Trophoblast cell (in vitro differentiated cells and primary cell): Measurements from ENCODE around the gene KCNJ10. TPM values are rescaled to one million over a fixed set of nuclear protein-coding genes. Genes with fewer than 3 reads are reported as not detected.

ENCODE experiments used
- DNase-seq, 2 donors: peaks; one replicate each; pipeline ENCODE4 v3.0.0-alpha.2; 2016
- H2AFZ ChIP-seq: 2 replicates; pipeline ENCODE4 v1.6.1; 2013; ENCODE audit warnings: low read length, moderate library complexity, mild to moderate bottlenecking; ENCODE audit not compliant: insufficient read depth, poor library complexity
- H2AK5ac ChIP-seq: 2 replicates; pipeline ENCODE4 v1.6.1; 2013; ENCODE audit warnings: mild to moderate bottlenecking, low read length
- H2BK120ac ChIP-seq: 2 replicates; pipeline ENCODE4 v1.6.1; 2013; ENCODE audit warnings: low read length, mild to moderate bottlenecking, moderate library complexity; ENCODE audit not compliant: insufficient read depth, poor library complexity
- H2BK12ac ChIP-seq: 2 replicates; pipeline ENCODE4 v1.6.1; 2013; ENCODE audit warnings: mild to moderate bottlenecking, low read length, moderate library complexity
- H2BK5ac ChIP-seq: 2 replicates; pipeline ENCODE4 v1.6.1; 2013; ENCODE audit warnings: low read length, low read depth, moderate library complexity, mild to moderate bottlenecking; ENCODE audit not compliant: poor library complexity
- H3K14ac ChIP-seq: 2 replicates; pipeline ENCODE4 v1.6.1; 2013; ENCODE audit warnings: mild to moderate bottlenecking, low read length
- H3K18ac ChIP-seq: 2 replicates; pipeline ENCODE4 v1.6.1; 2013; ENCODE audit warnings: mild to moderate bottlenecking, low read length
- H3K23ac ChIP-seq: 2 replicates; pipeline ENCODE4 v1.6.1; 2013; ENCODE audit warnings: low read length
- H3K27ac ChIP-seq: 2 replicates; pipeline ENCODE4 v1.5.1; 2013; ENCODE audit warnings: low read depth, mild to moderate bottlenecking, inconsistent platforms, low read length, moderate library complexity
- H3K27me3 ChIP-seq: 2 replicates; pipeline ENCODE4 v1.6.1; 2013; ENCODE audit warnings: inconsistent platforms, mild to moderate bottlenecking, low read length, moderate library complexity; ENCODE audit not compliant: insufficient read depth
- H3K36me3 ChIP-seq, 2 experiments: 1 replicate in 1 of 2; 2 replicates in 1 of 2; pipeline ENCODE4 v1.6.1; 2013; ENCODE audit warnings: low read length in 2 of 2, mild to moderate bottlenecking in 2 of 2, moderate library complexity in 1 of 2; ENCODE audit not compliant: insufficient read depth in 2 of 2, control insufficient read depth in 1 of 2
- H3K4ac ChIP-seq: 2 replicates; pipeline ENCODE4 v1.6.1; 2013; ENCODE audit warnings: low read depth, mild to moderate bottlenecking, low read length, moderate library complexity
- H3K4me1 ChIP-seq, 2 experiments: 1 replicate in 1 of 2; 2 replicates in 1 of 2; pipeline ENCODE4 v1.6.1; 2013; ENCODE audit warnings: low read length in 2 of 2, mild to moderate bottlenecking in 2 of 2, moderate library complexity in 1 of 2; ENCODE audit not compliant: insufficient read depth in 2 of 2, control insufficient read depth in 1 of 2
- H3K4me2 ChIP-seq: 2 replicates; pipeline ENCODE4 v1.6.1; 2013; ENCODE audit warnings: inconsistent platforms, mild to moderate bottlenecking, low read length, moderate library complexity
- H3K4me3 ChIP-seq: 2 replicates; pipeline ENCODE4 v1.5.1; 2013; ENCODE audit warnings: mild to moderate bottlenecking, low read depth, low read length, inconsistent platforms
- H3K79me1 ChIP-seq: one replicate; pipeline ENCODE4 v1.6.1; 2013; ENCODE audit warnings: low read length
- H3K79me2 ChIP-seq: 2 replicates; pipeline ENCODE4 v1.6.1; 2013; ENCODE audit warnings: low read length, mild to moderate bottlenecking; ENCODE audit not compliant: control insufficient read depth, insufficient read depth, poor library complexity
- H3K9ac ChIP-seq: 2 replicates; pipeline ENCODE4 v1.6.1; 2013; ENCODE audit warnings: mild to moderate bottlenecking, low read length
- H3K9me3 ChIP-seq: 2 replicates; pipeline ENCODE4 v1.6.1; 2013; ENCODE audit warnings: low read depth, mild to moderate bottlenecking, control low read depth, inconsistent platforms, low read length; ENCODE audit not compliant: insufficient read depth
- H4K12ac ChIP-seq: 2 replicates; pipeline ENCODE4 v1.6.1; 2013; ENCODE audit warnings: low read depth, mild to moderate bottlenecking, low read length, moderate library complexity
- H4K8ac ChIP-seq: 2 replicates; pipeline ENCODE4 v1.6.1; 2013; ENCODE audit warnings: low read depth, mild to moderate bottlenecking, low read length, moderate library complexity
- H4K91ac ChIP-seq: one replicate; pipeline ENCODE4 v1.6.1; 2013; ENCODE audit warnings: low read depth, mild to moderate bottlenecking, low read length, moderate library complexity
- WGBS: extraction: QIAGEN DNeasy Blood & Tissue Kit; methylation state at CpG from one replicate; pipeline ENCODE4 v1.1.7; 2013; ENCODE audit warnings: missing lambda C conversion rate; ENCODE audit not compliant: insufficient read length, insufficient coverage; ENCODE audit errors: extremely low coverage; 5-methylcytosine and 5-hydroxymethylcytosine counted together
- polyA plus RNA-seq: library from polyadenylated mRNA; stranded (reverse); fragments of 200-250 nt; gene quantifications from 2 replicates; pipeline ENCODE4 v1.2.3, GENCODE V29; 2013

KCNJ10 gene
- 0.08 and 0.14 TPM in 2 replicates for polyA plus RNA-seq

DNA sequence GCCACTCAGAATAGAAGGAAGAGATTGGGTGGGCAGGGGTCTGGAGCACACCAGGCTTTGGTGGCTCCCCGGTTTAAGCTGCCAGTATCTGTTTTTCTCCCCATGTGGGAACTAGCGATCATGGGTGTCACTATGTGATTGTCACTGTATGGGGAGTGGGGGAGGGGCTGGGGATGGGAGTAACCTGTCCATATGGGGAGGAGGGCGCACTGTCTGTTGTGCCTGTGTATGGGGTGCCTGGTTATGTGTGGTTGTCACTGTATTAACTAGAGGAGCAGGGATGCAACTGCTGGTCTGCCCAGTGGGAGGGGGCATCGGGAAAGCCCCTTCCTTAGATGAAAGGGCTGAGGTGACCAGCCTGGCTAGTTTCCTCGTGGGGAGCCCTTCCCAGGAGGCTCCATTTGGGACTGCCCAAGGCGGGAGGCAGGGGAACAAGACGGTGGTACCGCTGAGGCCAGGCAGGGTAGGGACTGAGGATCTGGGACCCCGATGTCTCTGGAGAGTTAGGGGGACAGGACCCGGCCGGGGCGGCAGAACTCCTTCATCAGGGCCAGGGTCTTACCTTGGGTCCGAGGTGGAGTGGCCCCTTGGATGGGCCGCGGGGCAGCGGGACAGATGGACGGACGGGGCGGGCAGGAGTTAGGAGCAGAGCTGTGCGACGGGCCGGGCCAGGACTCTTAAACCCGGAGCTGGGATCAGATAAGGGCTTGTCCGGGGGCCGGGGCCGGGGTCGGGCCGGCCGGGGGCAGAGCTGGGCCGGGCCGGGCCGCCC is at the start of gene KCNJ10:
Gene KCNJ10, minus strand, starts transcription at position 701 of the 772 bp plus-strand sequence. CDS start 27,628 bp downstream, outside the sequence.
- no peak within 1 kb of the TSS for H2AK5ac ChIP-seq
- no peaks in the 10 kb centered on the region for H3K79me2 ChIP-seq
- peak within 1 kb of the TSS; percentile 64 for H3K18ac ChIP-seq
- no peak within 1 kb of the TSS for H3K27ac ChIP-seq
- peak within 1 kb of the TSS; percentile 94 for H3K4me2 ChIP-seq
- no peak within 1 kb of the TSS for H4K91ac ChIP-seq
- no peak within 1 kb of the TSS for H3K4ac ChIP-seq
- H2BK12ac ChIP-seq = no peak within 1 kb of the TSS
- H3K9ac ChIP-seq = no peak within 1 kb of the TSS
- H4K12ac ChIP-seq = no peak within 1 kb of the TSS
- H3K23ac ChIP-seq = no peak within 1 kb of the TSS
- H2BK5ac ChIP-seq = no peak within 1 kb of the TSS
- H3K27me3 ChIP-seq = no peaks in the 10 kb centered on the region
- H3K4me1 ChIP-seq = peaks cover 3 to 20% of the 10 kb centered on the region in 2 experiments
- H2AFZ ChIP-seq = peak within 1 kb of the TSS; percentile 92
- no peaks in the 10 kb centered on the region for H3K79me1 ChIP-seq
- WGBS = no CpG with 5 or more reads among the region's 32 CpGs
- no peaks in the 10 kb centered on the region for H3K9me3 ChIP-seq
- no peak within 1 kb of the TSS for H2BK120ac ChIP-seq
- H3K14ac ChIP-seq = no peak within 1 kb of the TSS
- peak within 1 kb of the TSS; percentile 49 for H4K8ac ChIP-seq
- H3K4me3 ChIP-seq = peak within 1 kb of the TSS; percentile 73
- DNase-seq = no peak
- H3K36me3 ChIP-seq = no peaks in the 10 kb centered on the region

- Histone ChIP-seq H4K91ac (no peak overlapping the region), H3K27ac (no peak overlapping the region), H3K14ac (no peak overlapping the region), H3K23ac (no peak overlapping the region), H2AFZ (no peak overlapping the region), H3K9me3 (no peaks in the 10 kb centered on the region), H2BK120ac (no peak overlapping the region), H3K9ac (no peak overlapping the region), H2AK5ac (no peak overlapping the region), H3K18ac (no peak overlapping the region), H2BK5ac (no peak overlapping the region), H3K79me1 (no peaks in the 10 kb centered on the region), H3K36me3 (no peaks in the 10 kb centered on the region), H3K27me3 (no peaks in the 10 kb centered on the region), H4K12ac (no peak overlapping the region), H3K4me3 (no peak overlapping the region), H3K4ac (no peak overlapping the region), H3K4me2 (no peak overlapping the region), H4K8ac (no peak overlapping the region), H3K4me1 (no peaks in the 10 kb centered on the region), H2BK12ac (no peak overlapping the region), H3K79me2 (no peaks in the 10 kb centered on the region)
- no CpG with 5 or more reads among the region's 3 CpGs for WGBS
- DNase-seq = no peak
Observed at GRCh38 chr1:160118928-160119327, 49.0 kb upstream of the KCNJ10 start.

- no peaks in the 10 kb centered on the region for H3K36me3 ChIP-seq
- no peak overlapping the region for H3K4me2 ChIP-seq
- WGBS = no CpG with 5 or more reads among the region's 8 CpGs
- no peaks in the 10 kb centered on the region for H3K4me1 ChIP-seq
- no peaks in the 10 kb centered on the region for H3K27me3 ChIP-seq
- H2AFZ ChIP-seq = no peak overlapping the region
- no peak for DNase-seq
- H3K79me2 ChIP-seq = no peaks in the 10 kb centered on the region
- H3K27ac ChIP-seq = no peak overlapping the region
- no peak overlapping the region for H2BK5ac ChIP-seq
- no peak overlapping the region for H2BK12ac ChIP-seq
- no peak overlapping the region for H4K91ac ChIP-seq
- H3K4me3 ChIP-seq = no peak overlapping the region
- no peak overlapping the region for H2BK120ac ChIP-seq
- no peak overlapping the region for H3K4ac ChIP-seq
- H4K8ac ChIP-seq = no peak overlapping the region
- no peak overlapping the region for H3K18ac ChIP-seq
- H3K9ac ChIP-seq = no peak overlapping the region
- no peaks in the 10 kb centered on the region for H3K9me3 ChIP-seq
- H2AK5ac ChIP-seq = no peak overlapping the region
- H4K12ac ChIP-seq = no peak overlapping the region
- no peaks in the 10 kb centered on the region for H3K79me1 ChIP-seq
- no peak overlapping the region for H3K14ac ChIP-seq
- H3K23ac ChIP-seq = no peak overlapping the region
Observed at GRCh38 chr1:160117709-160118183, 47.8 kb upstream of the KCNJ10 start.

GRCh38 chr1:160117300-160117699 is 47.3 kb upstream of the KCNJ10 start:
- WGBS = no CpG with 5 or more reads among the region's 1 CpG
- peaks cover 3% of the 10 kb centered on the region for H3K9me3 ChIP-seq
- H2AK5ac ChIP-seq = no peak overlapping the region
- no peak overlapping the region for H4K8ac ChIP-seq
- H3K79me2 ChIP-seq = no peaks in the 10 kb centered on the region
- no peak overlapping the region for H2BK12ac ChIP-seq
- H3K18ac ChIP-seq = no peak overlapping the region
- no peak overlapping the region for H3K23ac ChIP-seq
- no peak overlapping the region for H4K12ac ChIP-seq
- H3K4me2 ChIP-seq = no peak overlapping the region
- H2BK120ac ChIP-seq = no peak overlapping the region
- no peak overlapping the region for H3K9ac ChIP-seq
- no peak overlapping the region for H3K4me3 ChIP-seq
- no peak overlapping the region for H3K27ac ChIP-seq
- no peak overlapping the region for H2AFZ ChIP-seq
- H3K27me3 ChIP-seq = no peaks in the 10 kb centered on the region
- H4K91ac ChIP-seq = no peak overlapping the region
- no peak overlapping the region for H3K14ac ChIP-seq
- H3K36me3 ChIP-seq = no peaks in the 10 kb centered on the region
- H3K4ac ChIP-seq = no peak overlapping the region
- H3K79me1 ChIP-seq = no peaks in the 10 kb centered on the region
- H3K4me1 ChIP-seq = no peaks in the 10 kb centered on the region
- no peak overlapping the region for H2BK5ac ChIP-seq
- no peak for DNase-seq
